Stimulated activated CD4-positive, alpha-beta T cell treated with anti-CD3 and anti-CD28 coated beads, TNF-alpha, amount 100 ng/mL, for 4 hours (primary cell): ENCODE results near the gene C1orf210.

Experiments used
- DNase-seq, 3 experiments: peaks; one replicate each; pipeline ENCODE4 v3.0.0-alpha.2; 2020; ENCODE audit warnings: low read depth in 3 of 3

C1orf210 gene

DNA sequence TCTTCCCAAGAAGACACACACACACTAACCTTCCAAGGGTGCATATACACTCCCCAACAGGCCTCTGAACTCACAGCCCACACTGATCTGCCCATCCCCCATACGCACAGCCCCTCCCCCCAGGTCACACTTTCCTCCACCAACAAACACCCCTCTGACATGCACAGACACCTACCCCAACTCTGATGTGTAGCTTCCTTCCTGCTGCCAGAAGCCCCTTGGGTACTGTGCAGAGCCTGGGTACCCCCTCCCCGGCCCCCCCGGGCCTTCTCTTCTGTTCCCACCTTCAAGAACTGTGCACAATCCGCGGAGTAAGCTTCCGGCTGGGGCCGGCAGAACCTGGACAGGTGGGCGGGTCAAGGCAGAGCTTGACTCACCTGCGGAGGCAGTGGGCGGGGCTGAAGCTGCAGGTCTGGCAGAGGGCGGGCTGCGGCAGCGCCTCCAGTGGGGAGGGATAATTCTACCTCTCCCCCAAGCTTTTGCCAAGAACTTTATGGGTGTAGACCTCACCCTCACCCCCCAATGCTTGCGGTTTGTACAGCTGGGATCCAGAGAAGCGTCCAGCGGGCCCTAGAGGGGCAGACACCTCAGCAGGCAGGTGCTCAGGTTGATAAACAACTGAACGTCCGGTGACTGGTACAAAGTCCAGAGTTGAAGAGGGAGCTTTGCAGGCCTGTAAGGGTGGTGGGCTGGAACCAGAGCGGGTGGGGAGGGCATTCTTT is at the start of gene C1orf210:
C1orf210 (minus strand) TSS at position 313 of the 722 bp plus-strand sequence. CDS start 2,311 bp downstream, outside the sequence.
- DNase-seq, result no peak

GRCh38 chr1:43334453-43335205 is 49.2 kb upstream of the C1orf210 start:
- no peak for DNase-seq

GRCh38 chr1:43331688-43332087 is 46.3 kb upstream of the C1orf210 start:
- DNase-seq, result no peak

GRCh38 chr1:43329995-43330751 is 44.8 kb upstream of the C1orf210 start:
- peak; percentile 17 to 44 (median 23) for DNase-seq

GRCh38 chr1:43327549-43328292 is 42.3 kb upstream of the C1orf210 start:
- no peak for DNase-seq

- DNase-seq, result no peak
Measured at GRCh38 chr1:43325381-43325780, 40.0 kb upstream of the C1orf210 start.

DNA sequence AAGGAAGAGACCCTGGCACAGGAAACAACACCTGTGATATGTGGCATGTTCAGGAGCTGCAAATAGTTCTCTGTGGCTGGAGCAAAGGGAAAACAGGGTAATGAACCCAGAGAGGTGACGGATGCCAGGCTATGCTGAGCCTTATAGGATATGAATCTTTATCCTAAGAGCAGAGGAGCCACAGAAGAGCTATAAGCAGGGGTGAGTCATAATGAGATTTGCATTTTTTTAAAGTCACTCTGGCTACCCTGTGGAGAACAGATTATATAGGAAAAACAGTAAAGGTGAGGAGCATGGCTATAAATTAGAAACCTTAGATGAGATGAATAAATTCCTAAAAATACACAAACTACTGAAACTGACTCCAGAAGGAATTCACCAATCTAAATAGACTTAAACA is 39.4 kb upstream of the C1orf210 start:
- DNase-seq, result no peak

- DNase-seq, result no peak
Measured at GRCh38 chr1:43322506-43322905, 37.1 kb upstream of the C1orf210 start.

GRCh38 chr1:43321331-43321891 is 36.0 kb upstream of the C1orf210 start:
- DNase-seq, result no peak

GRCh38 chr1:43319766-43320165 is 34.4 kb upstream of the C1orf210 start:
- DNase-seq, result no peak

DNA sequence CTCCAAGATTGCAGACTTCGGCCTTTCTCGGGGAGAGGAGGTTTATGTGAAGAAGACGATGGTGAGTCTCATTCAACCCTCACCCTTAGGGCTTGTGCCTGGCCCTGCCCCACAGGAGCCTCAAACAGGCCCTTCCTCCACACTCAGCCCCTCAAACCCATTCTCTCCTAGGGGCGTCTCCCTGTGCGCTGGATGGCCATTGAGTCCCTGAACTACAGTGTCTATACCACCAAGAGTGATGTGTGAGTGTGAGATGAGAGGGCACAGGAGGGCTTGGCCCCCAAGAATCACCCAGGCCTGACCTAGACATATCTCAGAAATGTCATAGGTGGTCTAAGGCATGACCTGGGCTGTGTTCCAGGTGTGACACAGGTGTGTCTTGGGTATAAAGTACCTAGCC is 33.9 kb upstream of the C1orf210 start:
- DNase-seq, result no peak

DNA sequence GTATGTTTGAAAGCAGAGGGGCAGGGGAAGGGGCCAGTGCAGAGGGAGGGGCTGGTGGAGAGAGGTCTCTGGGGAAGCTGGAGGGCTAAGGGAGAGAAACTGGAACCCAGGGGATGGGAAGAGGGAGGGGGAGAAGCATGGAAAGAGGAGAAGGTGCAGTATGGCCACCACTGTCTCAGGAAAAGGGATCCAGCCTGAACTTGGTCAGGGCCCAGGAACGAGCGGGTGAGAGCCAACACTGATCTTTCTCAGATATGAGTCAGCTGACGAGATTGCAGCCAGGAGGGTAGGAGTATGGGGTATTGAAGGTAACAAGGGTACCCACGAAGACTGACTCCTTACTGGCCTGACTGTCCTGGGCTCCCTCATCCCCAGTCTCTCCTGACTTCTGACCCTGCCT is 33.5 kb upstream of the C1orf210 start:
- no peak for DNase-seq

DNA sequence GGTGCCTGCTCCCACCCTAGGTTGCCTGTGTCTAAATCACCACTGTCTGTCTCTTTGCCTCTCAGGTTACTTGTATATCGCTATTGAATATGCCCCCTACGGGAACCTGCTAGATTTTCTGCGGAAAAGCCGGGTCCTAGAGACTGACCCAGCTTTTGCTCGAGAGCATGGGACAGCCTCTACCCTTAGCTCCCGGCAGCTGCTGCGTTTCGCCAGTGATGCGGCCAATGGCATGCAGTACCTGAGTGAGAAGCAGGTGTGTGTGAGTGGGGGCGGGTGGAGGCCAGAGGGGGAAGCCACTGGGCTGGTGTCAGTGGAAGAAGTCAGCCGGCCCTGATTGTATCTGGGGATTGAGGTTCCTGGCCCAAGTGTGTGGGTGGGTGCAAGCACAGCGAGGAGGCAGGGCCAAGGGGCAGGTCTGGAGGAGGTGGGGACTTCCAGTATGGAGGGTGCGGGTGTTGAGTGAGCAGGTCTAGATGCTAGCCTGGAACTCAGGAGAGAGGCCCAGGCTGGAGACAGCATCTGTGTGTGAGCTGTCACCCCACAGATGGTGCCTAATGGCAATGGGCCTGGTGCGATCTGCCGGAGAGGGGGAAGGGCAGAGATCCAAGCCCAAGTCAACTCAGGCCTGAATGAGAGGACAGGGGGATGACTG is 32.6 kb upstream of the C1orf210 start:
- DNase-seq, result no peak

DNA sequence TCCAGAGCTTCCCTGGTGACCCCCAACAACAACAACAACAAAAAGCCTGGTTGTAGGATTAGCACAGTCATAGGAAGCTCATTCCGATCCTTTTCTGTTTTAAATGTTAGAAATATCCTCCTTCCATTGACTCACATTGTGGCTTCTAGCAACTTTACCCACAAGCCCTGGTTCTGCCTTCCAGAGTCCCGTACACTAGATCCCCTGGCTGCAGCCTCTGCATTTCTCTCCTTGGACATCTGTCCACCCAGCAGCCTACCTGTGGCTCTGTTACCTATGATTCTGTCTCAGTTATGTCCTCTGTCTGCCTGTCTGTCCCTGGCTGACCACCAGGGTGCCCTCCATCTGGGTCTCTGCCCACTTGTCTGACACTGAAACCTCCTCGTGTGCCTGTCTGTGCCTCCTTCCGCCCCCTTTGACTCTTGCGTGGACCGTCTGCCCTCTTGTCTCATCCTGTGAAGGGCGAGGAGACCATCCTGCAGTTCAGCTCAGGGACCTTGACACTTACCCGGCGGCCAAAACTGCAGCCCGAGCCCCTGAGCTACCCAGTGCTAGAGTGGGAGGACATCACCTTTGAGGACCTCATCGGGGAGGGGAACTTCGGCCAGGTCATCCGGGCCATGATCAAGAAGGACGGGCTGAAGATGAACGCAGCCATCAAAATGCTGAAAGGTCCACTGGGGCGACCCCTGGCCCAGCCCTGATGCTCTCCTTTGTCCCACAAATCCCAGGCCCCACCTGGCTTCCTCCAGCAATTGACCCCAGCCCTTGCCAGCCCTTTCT is 31.5 kb upstream of the C1orf210 start:
- no peak for DNase-seq

DNA sequence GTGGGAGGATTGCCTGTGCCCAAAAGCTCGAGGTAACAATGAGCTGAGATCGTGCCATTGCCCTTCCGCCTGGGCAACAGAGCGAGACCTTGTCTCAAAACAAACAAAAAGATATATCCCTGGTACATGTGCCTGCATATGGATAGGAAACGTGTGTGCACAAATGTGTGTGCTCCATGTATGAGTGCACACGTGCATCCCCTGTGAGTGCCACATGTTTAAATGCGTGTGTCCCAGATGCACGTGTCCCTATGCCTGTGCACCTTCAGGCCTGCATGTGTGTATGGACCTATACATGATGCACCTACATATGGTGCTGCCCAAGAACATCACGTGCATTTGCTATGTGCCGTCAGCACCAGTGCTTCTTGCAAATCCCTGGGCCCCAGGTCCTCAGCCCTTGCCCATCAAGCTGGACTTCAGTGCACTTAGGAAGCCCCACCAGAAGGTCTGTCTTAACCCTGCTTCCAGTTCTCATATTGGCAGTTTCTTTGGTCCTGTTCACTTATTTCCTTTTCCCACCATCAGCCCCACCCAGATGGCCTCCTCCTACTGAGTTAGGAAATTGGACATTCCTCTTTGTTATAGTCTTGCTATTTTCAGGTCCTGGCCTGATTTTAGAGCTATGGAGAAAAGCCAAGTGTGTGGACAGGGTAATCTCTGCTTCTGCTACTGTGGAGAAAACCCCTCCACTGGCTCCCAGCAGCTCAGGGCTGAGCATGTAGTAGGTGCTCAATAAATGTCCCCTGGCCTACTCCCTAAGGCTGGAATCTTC is 30.8 kb upstream of the C1orf210 start:
- DNase-seq, result no peak

- DNase-seq, result no peak
Measured at GRCh38 chr1:43315481-43315880, 30.1 kb upstream of the C1orf210 start.

DNA sequence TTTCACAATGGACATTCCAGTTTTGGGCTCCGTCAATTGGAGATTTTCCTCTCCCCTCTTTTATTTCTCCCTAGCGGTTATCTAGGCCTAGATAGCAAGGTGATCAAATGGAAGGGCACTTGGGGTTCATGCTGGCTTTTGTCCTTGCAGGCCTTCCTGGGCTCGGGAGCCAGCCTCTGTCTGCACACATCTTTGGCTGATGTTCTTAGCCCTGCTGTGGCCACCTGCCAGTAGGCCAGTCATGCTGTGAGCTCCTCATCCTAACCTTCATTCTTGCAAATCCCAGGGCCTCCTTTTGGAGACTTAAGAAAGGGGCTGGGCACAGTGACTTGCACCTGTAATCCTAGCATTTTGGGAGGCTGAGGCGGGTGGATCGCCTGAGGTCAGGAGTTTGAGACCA is 28.9 kb upstream of the C1orf210 start:
- no peak for DNase-seq

GRCh38 chr1:43313771-43314170 is 28.4 kb upstream of the C1orf210 start:
- DNase-seq, result no peak
